Calu3 (cell line): ENCODE data around the gene LRBA. TPM values are rescaled to one million over a fixed set of nuclear protein-coding genes. Genes with fewer than 3 reads are reported as not detected.

Experiments
- BruUV-seq: library from RNA; stranded (reverse); fragments of 400-500 nt; replicated peaks from 2 replicates; lab custom pipeline; 2021; lab: Mats Ljungman, UMichigan
- CTCF ChIA-PET: fragments of 300-600 bp; sonication (Branson Sonifier 250); formaldehyde crosslinking; loops from one replicate; lab custom pipeline; 2022; ENCODE audit warnings: antibody characterized with exemption; lab: Charles Lee
- DNase-seq: peaks from one replicate; pipeline ENCODE4 v3.0.0; 2022
- H3K27ac Mint-ChIP-seq: one replicate; pipeline ENCODE4 v1.8.0; 2022; ENCODE audit warnings: mixed read lengths; ENCODE audit not compliant: unreplicated experiment
- H3K27me3 Mint-ChIP-seq: one replicate; pipeline ENCODE4 v1.8.0; 2022; ENCODE audit warnings: mixed read lengths; ENCODE audit not compliant: unreplicated experiment
- H3K36me3 Mint-ChIP-seq: one replicate; pipeline ENCODE4 v1.8.0; 2022; ENCODE audit warnings: mild to moderate bottlenecking, moderate library complexity, mixed read lengths; ENCODE audit not compliant: insufficient read depth, unreplicated experiment
- H3K4me1 Mint-ChIP-seq: one replicate; pipeline ENCODE4 v1.8.0; 2022; ENCODE audit warnings: mild to moderate bottlenecking, low read depth, mixed read lengths; ENCODE audit not compliant: unreplicated experiment
- H3K4me3 Mint-ChIP-seq: one replicate; pipeline ENCODE4 v1.8.0; 2022; ENCODE audit warnings: mild to moderate bottlenecking, low read depth, moderate library complexity, mixed read lengths; ENCODE audit not compliant: unreplicated experiment
- H3K9me3 Mint-ChIP-seq: one replicate; pipeline ENCODE4 v1.8.0; 2022; ENCODE audit warnings: low read depth, mixed read lengths; ENCODE audit not compliant: unreplicated experiment
- intact Hi-C: fragments of 100-400 bp; cut with micrococcal nuclease; formaldehyde crosslinking; loops from one replicate; pipeline ENCODE4 v1.10.0; 2022; ENCODE audit not compliant: unreplicated experiment
- total RNA-seq: library from RNA; stranded (reverse); gene quantifications from 2 replicates; pipeline ENCODE4 v1.2.3, GENCODE V29; 2022
- TF ChIP-seq, protein P1 (sequence below): fragments of 200-600 bp; IDR thresholded peaks from one replicate; pipeline ENCODE4 v1.8.0; 2022; ENCODE audit warnings: antibody characterized with exemption; ENCODE audit not compliant: unreplicated experiment

Gene LRBA
- total RNA-seq, 1 experiment from 2014 or later = 49.0 TPM

DNA sequence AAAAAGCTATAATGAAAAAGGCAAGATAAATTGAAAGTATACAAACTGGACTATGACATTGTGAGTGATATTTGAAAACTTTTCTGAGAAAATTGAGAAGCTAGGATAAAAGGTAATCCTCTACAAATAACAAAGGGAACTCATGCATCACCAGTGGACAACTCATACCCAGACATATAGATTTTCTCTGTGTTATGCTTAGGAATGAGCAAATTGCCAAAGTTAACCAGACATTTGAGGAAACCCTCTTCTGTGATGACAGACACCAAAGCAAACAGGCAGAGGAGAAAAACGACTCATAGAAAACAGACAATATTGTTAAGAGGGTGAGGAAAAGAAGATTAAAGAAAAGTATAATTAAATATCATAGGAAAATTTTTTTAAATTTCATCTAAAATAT lies 246.6 kb downstream of the LRBA start:
- H3K36me3 Mint-ChIP-seq = no peaks in the 10 kb centered on the region
- CTCF ChIA-PET = no interaction called here
- no TSS peak for BruUV-seq

DNA sequence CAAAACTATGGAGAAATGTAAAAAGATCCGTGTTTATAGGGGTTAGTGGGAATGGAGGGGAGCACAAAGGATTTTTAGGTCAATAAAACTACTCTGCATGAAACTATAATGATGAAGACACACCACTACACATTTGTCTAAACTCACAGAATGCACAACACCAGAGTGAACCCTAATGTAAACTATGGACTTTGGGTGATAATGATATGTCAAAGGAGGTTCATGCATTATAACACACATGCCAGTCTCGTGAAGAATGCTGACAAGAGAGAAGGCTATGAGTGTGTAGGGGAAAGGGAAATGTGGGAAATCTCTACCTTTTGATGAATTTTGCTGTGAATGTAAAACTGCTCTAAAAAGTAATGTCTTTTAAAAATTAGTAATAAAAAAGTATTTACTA lies 249.9 kb downstream of the LRBA start:
- intact Hi-C loops = no loop called here
- Mint-ChIP-seq H3K36me3 (peaks cover 5% of the 10 kb centered on the region), H3K27me3 (no peaks in the 10 kb centered on the region), H3K4me3 (no peak overlapping the region), H3K27ac (no peak overlapping the region), H3K4me1 (peaks cover 15% of the 10 kb centered on the region), H3K9me3 (no peaks in the 10 kb centered on the region)
- no TSS peak for BruUV-seq
- CTCF ChIA-PET = no interaction called here
- TF ChIP-seq, protein P1, sequence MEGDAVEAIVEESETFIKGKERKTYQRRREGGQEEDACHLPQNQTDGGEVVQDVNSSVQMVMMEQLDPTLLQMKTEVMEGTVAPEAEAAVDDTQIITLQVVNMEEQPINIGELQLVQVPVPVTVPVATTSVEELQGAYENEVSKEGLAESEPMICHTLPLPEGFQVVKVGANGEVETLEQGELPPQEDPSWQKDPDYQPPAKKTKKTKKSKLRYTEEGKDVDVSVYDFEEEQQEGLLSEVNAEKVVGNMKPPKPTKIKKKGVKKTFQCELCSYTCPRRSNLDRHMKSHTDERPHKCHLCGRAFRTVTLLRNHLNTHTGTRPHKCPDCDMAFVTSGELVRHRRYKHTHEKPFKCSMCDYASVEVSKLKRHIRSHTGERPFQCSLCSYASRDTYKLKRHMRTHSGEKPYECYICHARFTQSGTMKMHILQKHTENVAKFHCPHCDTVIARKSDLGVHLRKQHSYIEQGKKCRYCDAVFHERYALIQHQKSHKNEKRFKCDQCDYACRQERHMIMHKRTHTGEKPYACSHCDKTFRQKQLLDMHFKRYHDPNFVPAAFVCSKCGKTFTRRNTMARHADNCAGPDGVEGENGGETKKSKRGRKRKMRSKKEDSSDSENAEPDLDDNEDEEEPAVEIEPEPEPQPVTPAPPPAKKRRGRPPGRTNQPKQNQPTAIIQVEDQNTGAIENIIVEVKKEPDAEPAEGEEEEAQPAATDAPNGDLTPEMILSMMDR = no peak
- DNase-seq = no peak

More for the DNA sequence above, 246.6 kb downstream of the LRBA start:
- TF ChIP-seq, protein P1 = no peak
- no peak overlapping the region for H3K27ac Mint-ChIP-seq
- DNase-seq = no peak
- no peaks in the 10 kb centered on the region for H3K9me3 Mint-ChIP-seq
- peaks cover 16% of the 10 kb centered on the region for H3K4me1 Mint-ChIP-seq
- intact Hi-C loops = no loop called here
- no peaks in the 10 kb centered on the region for H3K27me3 Mint-ChIP-seq
- no peak overlapping the region for H3K4me3 Mint-ChIP-seq

DNA sequence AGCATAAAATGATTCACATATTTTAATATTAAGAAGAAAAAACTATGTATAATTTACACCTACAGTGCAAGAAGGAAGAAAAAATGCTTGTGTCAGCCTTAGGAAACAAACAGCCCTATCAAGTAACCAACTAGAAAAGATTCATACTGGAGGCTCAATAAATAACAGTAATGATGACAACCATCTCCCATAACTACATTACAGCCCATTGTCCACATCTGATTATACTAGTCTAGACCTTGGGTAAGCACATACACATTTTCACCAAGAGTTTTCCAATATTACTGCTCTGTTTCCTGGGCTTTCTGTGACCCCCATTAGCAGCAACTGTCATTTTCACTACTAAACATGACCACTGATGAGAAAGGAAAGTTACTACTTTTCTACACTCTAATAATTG lies 263.4 kb downstream of the LRBA start:
- BruUV-seq = no TSS peak
- no peak for DNase-seq
- Mint-ChIP-seq H3K4me1 (no peaks in the 10 kb centered on the region), H3K4me3 (no peak overlapping the region), H3K27ac (no peak overlapping the region), H3K9me3 (no peaks in the 10 kb centered on the region), H3K36me3 (no peaks in the 10 kb centered on the region), H3K27me3 (no peaks in the 10 kb centered on the region)
- CTCF ChIA-PET = no interaction called here
- TF ChIP-seq, protein P1 = no peak
- intact Hi-C loops = no loop called here

DNA sequence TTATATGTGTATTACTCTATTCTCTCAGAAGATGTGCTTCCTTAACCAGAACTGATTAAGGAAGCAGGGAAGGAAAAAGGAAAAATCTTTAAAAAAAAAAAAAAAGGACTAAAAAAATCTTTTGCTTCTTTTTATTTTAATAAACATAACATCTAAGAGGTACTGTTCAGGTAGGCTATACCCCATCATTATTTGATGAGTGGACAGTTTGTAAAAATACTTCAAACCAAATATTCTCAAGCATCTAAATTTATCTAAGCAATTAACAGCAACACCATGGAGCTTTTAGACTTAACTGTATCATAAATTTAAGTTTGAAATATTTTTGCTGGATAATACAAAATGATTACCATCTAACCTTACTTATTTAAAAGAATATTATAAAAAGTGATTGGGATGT lies 264.3 kb downstream of the LRBA start:
- BruUV-seq = no TSS peak
- H3K36me3 Mint-ChIP-seq = no peaks in the 10 kb centered on the region
- H3K27ac Mint-ChIP-seq = no peak overlapping the region
- intact Hi-C loops = no loop called here
- CTCF ChIA-PET = no interaction called here
- no peaks in the 10 kb centered on the region for H3K27me3 Mint-ChIP-seq
- TF ChIP-seq, protein P1 = no peak
- no peaks in the 10 kb centered on the region for H3K4me1 Mint-ChIP-seq
- H3K9me3 Mint-ChIP-seq = no peaks in the 10 kb centered on the region
- no peak overlapping the region for H3K4me3 Mint-ChIP-seq
- DNase-seq = no peak
